Bone marrow (tissue), 2 donors: ENCODE results near the gene COL6A3.

Experiments
- DNase-seq, 2 donors: peaks; one replicate each; lab custom pipeline; 2025; lab: John Stamatoyannopoulos, UW

The COL6A3 gene

GRCh38 chr2:237441605-237442274 lies 27.8 kb upstream of the COL6A3 start:
- no peak for DNase-seq

- no peak for DNase-seq
These were observed 26.9 kb upstream of the COL6A3 start for GRCh38 chr2:237440819-237441281.

GRCh38 chr2:237438080-237438940 lies 24.3 kb upstream of the COL6A3 start:
- no peak for DNase-seq

- DNase-seq = no peak
These were observed 23.6 kb upstream of the COL6A3 start for GRCh38 chr2:237437566-237437965.

GRCh38 chr2:237435844-237436587 lies 22.1 kb upstream of the COL6A3 start:
- no peak for DNase-seq

- no peak for DNase-seq
These were observed 20.9 kb upstream of the COL6A3 start for GRCh38 chr2:237434866-237435311.

- no peak for DNase-seq
These were observed 20.1 kb upstream of the COL6A3 start for GRCh38 chr2:237433920-237434676.

- DNase-seq = no peak
These were observed 18.6 kb upstream of the COL6A3 start for GRCh38 chr2:237432484-237433092.

- DNase-seq = no peak
These were observed 17.9 kb upstream of the COL6A3 start for GRCh38 chr2:237431837-237432236.

- DNase-seq = no peak
These were observed 17.4 kb upstream of the COL6A3 start for GRCh38 chr2:237431372-237431771.

- no peak for DNase-seq
These were observed 16.9 kb upstream of the COL6A3 start for GRCh38 chr2:237430861-237431260.

- no peak for DNase-seq
These were observed 15.8 kb upstream of the COL6A3 start for GRCh38 chr2:237429753-237430152.

- no peak for DNase-seq
These were observed 14.0 kb upstream of the COL6A3 start for GRCh38 chr2:237427769-237428506.

GRCh38 chr2:237426517-237426916 lies 12.6 kb upstream of the COL6A3 start:
- no peak for DNase-seq

GRCh38 chr2:237425320-237425719 lies 11.4 kb upstream of the COL6A3 start:
- no peak for DNase-seq

GRCh38 chr2:237424544-237424943 lies 10.6 kb upstream of the COL6A3 start:
- no peak for DNase-seq

- no peak for DNase-seq
These were observed 9.9 kb upstream of the COL6A3 start for GRCh38 chr2:237423891-237424290.

- DNase-seq = no peak
These were observed 8.3 kb upstream of the COL6A3 start for GRCh38 chr2:237422309-237422708.

- peak in 1 of 2 donors; percentile 12 for DNase-seq
These were observed 7.7 kb upstream of the COL6A3 start for GRCh38 chr2:237421542-237422116.

- no peak for DNase-seq
These were observed 4.3 kb upstream of the COL6A3 start for GRCh38 chr2:237418300-237418699.
